ENCODE results near the gene IPO4.

Gene IPO4

DNA sequence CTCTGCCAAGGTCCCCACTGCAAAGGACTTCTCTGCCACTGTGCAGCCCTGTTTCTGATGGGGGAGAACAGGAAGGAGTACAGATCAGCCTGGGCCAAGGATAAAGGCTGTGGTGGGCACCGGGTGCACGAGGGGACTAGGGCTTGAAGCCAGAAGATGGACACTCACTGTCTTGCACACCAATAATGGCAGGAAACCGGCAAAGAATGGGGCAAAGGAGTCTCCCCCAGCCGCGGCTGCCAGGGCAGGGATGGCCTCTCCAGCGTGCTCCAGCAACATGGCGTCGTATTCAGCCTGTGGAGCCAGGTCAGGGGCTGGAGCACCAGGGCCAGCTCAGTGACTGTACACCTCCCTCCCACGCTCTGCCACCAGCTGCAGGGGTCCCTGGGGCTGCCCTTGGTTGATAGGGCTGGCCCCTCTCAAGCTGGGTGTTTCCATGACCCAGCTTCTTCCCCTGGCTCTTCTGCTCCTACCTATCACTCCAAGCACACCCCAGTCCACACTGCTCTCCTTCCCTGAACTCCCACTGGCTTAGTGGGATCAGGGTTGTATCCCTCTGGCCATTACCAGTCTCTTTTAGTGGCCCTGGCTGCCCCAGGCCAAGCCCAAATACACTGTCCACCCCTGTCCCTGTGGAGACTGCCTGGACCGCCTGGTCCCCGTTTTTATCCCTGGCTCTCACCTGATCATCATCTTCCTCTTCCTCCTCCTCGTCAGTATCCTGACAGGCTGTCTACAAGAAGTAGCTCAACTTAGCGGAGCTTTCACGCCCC lies 6.3 kb downstream of the IPO4 start:
- no peak for TF ChIP-seq CREB1 (IDR thresholded peaks at IDR 0.05; ENCODE audit: low read depth)
- TF ChIP-seq TAF1 (IDR thresholded peaks at IDR 0.05; ENCODE audit: low read depth), result no peak
- TF ChIP-seq, protein P1, sequence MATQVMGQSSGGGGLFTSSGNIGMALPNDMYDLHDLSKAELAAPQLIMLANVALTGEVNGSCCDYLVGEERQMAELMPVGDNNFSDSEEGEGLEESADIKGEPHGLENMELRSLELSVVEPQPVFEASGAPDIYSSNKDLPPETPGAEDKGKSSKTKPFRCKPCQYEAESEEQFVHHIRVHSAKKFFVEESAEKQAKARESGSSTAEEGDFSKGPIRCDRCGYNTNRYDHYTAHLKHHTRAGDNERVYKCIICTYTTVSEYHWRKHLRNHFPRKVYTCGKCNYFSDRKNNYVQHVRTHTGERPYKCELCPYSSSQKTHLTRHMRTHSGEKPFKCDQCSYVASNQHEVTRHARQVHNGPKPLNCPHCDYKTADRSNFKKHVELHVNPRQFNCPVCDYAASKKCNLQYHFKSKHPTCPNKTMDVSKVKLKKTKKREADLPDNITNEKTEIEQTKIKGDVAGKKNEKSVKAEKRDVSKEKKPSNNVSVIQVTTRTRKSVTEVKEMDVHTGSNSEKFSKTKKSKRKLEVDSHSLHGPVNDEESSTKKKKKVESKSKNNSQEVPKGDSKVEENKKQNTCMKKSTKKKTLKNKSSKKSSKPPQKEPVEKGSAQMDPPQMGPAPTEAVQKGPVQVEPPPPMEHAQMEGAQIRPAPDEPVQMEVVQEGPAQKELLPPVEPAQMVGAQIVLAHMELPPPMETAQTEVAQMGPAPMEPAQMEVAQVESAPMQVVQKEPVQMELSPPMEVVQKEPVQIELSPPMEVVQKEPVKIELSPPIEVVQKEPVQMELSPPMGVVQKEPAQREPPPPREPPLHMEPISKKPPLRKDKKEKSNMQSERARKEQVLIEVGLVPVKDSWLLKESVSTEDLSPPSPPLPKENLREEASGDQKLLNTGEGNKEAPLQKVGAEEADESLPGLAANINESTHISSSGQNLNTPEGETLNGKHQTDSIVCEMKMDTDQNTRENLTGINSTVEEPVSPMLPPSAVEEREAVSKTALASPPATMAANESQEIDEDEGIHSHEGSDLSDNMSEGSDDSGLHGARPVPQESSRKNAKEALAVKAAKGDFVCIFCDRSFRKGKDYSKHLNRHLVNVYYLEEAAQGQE (IDR thresholded peaks at IDR 0.05; ENCODE audit: low read depth), result no peak

DNA sequence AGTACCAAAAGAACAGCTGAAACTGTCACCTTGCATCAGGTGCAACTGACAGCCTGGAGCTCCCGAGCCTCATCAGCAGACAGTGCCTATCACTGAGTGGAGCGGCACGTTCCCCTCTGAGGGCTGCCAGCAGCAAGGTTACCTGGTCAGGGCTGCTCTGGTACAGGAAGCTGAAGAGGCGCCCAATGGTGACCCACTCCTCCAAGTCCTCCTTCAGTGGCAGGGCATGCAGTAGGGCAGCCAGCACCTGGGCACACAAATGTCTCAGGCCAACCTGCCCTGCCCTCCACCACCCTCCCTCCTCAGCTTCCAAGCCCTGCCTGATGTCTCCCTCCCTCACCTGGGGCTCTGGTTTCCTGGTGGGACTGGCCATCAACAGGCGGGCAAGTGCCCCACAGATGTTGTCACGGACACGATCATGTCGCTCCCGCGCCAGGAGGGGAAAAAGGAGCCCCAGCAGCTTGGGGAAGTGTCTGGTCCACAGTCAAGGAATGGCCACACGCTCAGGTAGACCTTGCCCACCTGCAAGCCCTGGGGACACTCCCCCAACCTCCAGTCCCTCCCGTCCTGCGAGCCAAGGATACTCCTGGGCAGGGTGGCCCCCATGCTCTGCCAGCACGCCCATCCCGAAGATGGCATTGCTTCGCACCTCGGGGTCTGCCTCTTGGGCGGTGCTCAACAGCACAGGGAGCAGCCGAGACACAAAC lies 7.1 kb downstream of the IPO4 start:
- TF ChIP-seq EP300 (IDR thresholded peaks at IDR 0.05; ENCODE audit: borderline replicate concordance) (no peak), CEBPB (IDR thresholded peaks at IDR 0.05) (no peak)

DNA sequence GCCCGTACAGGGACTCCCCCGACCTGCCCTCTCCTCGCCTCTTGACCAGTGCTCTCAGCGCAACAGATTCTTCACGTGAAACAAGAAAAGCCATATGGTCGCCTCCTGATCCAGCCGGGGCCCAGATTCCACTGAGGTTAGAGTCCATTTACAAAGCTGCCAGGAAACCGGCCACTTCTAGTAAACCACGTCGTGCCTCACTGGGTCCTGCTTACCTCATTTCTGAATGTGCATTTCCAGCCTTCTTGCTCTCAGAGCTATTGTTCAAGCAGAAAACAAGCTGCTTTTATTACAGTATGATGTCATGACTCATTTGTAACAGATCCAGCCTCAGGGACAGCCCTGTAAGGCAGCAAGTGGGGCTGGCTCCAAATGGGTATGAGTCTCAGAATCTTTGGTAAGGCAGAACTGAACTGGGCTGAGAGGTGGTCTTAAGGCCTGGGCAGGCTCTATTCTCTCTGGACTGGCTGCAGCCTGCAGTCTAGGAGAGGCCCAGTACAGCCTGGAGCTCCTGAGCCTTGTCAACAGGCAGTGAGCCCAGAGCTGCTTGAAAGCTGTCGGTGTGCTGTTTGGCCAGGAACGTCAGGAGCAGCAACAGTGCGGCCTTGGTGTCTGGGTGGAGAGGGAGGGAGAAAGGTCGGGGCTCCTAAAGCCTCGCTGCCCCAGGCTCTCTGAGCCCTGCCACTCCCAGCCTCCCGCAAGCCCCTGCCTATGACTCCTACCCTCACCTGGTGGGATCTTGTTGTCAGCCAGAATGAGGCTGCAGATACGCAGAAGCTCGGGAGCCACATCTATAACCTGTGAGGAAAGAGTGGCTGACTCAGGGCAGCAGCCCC lies 8.4 kb downstream of the IPO4 start:
- TF ChIP-seq CREB1 (IDR thresholded peaks at IDR 0.05; ENCODE audit: low read depth), result peak; percentile 66; the same call in 1 of the 2 replicates
- TF ChIP-seq NFIC (IDR thresholded peaks at IDR 0.05), result no peak

DNA sequence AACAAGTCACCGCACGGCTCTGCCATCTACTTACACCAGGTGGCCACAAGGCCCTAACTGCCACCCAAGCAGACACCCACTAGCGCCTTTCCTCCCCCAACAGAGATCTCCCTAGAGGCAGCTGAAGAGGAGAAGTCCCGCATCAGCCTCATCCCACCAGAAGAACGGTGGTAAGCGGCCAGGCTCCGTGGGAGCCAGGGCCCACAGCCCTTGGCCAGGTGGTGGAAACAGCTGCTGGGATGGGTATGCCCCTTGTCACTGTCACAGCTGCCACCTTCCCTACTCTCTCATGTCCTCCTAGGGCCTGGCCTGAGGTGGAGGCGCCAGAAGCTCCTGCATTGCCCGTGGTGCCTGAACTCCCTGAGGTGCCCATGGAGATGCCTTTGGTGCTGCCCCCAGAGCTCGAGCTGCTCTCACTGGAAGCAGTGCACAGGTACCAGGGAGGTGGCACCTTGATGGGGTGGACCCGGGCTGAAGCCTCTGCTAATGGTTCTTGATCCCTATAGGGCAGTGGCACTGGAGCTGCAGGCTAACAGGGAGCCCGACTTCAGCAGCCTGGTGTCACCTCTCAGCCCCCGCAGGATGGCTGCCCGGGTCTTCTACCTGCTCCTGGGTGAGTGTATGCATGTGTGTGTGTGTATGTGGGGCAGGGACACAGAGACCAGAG lies 9.2 kb downstream of the IPO4 start:
- TF ChIP-seq ZBTB7A (IDR thresholded peaks at IDR 0.05; ENCODE audit: low read depth) (no peak), FOXM1 (IDR thresholded peaks at IDR 0.05; ENCODE audit: borderline replicate concordance, low read depth) (no peak)
- TF ChIP-seq, protein P1 (IDR thresholded peaks at IDR 0.05; ENCODE audit: low read depth), result no peak

DNA sequence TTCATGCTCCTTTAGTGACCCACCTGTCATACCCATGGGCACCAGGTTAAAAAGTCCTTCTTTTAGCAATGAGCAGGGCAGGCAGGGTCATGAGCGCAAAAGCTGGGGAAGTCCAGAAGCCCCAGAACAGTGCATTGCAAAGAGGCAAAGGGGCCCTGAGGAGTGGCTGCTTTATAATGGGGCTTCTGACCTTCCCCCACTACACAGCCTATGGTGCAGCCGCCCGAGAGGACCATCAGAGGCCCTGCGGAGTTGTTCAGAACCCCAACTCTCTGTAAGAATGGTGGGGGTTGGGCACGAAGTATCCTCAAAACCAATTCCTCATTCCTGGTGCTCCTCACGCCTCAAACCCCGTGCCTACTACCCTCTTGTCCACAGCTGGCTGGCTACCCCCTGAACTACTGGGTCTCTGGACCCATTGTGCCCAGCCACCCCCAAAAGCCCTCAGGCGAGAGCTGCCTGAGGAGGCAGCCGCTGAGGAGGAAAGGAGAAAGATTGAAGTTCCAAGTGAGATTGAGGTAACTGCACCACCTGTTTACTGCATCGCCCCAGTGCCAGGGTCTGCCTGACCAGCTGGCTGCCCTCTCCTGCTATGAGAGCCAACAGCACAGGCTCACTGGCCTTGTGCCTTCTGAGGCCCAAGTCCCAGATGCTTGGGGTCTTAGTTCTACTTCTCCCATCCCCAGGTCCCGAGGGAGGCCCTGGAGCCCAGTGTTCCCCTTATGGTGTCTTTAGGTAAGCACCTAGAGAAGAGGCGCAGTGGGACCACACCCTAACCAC lies 10.0 kb downstream of the IPO4 start:
- TF ChIP-seq TEAD4 (IDR thresholded peaks at IDR 0.05) (no peak), CEBPB (IDR thresholded peaks at IDR 0.05) (no peak), YY1 (IDR thresholded peaks at IDR 0.05; ENCODE audit: low read depth) (no peak), ZBTB7A (IDR thresholded peaks at IDR 0.05; ENCODE audit: low read depth) (no peak), EGR1 (IDR thresholded peaks at IDR 0.05) (no peak), NFIC (IDR thresholded peaks at IDR 0.05) (no peak)

DNA sequence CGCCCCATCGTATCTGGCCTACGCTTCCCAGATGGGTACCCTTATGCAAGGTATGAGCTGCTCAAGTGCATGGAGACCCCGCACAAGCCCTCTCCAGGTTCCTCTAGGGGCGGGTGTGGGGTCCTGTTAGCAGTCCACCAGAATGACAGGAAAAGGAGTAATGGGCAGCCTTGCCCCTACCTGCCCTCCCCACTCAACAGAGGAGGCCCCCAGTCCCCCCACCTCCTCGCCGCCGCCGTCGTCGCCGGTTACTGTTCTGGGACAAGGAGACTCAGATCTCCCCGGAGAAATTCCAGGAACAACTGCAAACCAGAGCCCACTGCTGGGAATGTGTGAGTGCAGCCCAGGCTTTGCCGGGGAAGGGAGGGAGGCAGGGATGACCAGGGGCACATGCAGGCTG lies 10.7 kb downstream of the IPO4 start:
- TF ChIP-seq NFIC (IDR thresholded peaks at IDR 0.05) (no peak), TAF1 (IDR thresholded peaks at IDR 0.05; ENCODE audit: low read depth) (no peak), TCF12 (IDR thresholded peaks at IDR 0.05; ENCODE audit: low read depth) (no peak), TEAD4 (IDR thresholded peaks at IDR 0.05) (no peak), EGR1 (IDR thresholded peaks at IDR 0.05) (no peak), CEBPB (IDR thresholded peaks at IDR 0.05) (no peak), EP300 (IDR thresholded peaks at IDR 0.05; ENCODE audit: borderline replicate concordance) (no peak), ZBTB7A (IDR thresholded peaks at IDR 0.05; ENCODE audit: low read depth) (no peak), CREB1 (IDR thresholded peaks at IDR 0.05; ENCODE audit: low read depth) (no peak), FOXM1 (IDR thresholded peaks at IDR 0.05; ENCODE audit: borderline replicate concordance, low read depth) (no peak), YY1 (IDR thresholded peaks at IDR 0.05; ENCODE audit: low read depth) (no peak), RAD21 (IDR thresholded peaks at IDR 0.05; ENCODE audit: low read depth) (no peak)
- TF ChIP-seq, protein P2, sequence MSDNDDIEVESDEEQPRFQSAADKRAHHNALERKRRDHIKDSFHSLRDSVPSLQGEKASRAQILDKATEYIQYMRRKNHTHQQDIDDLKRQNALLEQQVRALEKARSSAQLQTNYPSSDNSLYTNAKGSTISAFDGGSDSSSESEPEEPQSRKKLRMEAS (IDR thresholded peaks at IDR 0.05), result no peak
- TF ChIP-seq, protein P1 (IDR thresholded peaks at IDR 0.05; ENCODE audit: low read depth), result no peak
- TF ChIP-seq, protein P3, sequence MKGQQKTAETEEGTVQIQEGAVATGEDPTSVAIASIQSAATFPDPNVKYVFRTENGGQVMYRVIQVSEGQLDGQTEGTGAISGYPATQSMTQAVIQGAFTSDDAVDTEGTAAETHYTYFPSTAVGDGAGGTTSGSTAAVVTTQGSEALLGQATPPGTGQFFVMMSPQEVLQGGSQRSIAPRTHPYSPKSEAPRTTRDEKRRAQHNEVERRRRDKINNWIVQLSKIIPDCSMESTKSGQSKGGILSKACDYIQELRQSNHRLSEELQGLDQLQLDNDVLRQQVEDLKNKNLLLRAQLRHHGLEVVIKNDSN (IDR thresholded peaks at IDR 0.05), result no peak
